Measurements from ENCODE around the gene CST8. TPM values are rescaled to one million over a fixed set of nuclear protein-coding genes. Genes with fewer than 3 reads are reported as not detected.
A peak's percentile ranks its signal among the peaks of the same experiment; 100 is the strongest.

Gene CST8
- total RNA-seq, 4 donors from 2014 or later, result not detected

GRCh38 chr20:23533161-23533560, 42.2 kb downstream of the CST8 start:
- no peak for DNase-seq (ENCODE audit: low spot score in 2 of 2)
- no peaks in the 10 kb centered on the region for H3K27me3 ChIP-seq
- no peak overlapping the region for H3K27ac ChIP-seq
- TF ChIP-seq POLR2A (IDR thresholded peaks at IDR 0.05), result no peak
- no peak for TF ChIP-seq POLR2AphosphoS5 (IDR thresholded peaks at IDR 0.05)
- no peak overlapping the region for H3K4me3 ChIP-seq
- peaks cover 10% of the 10 kb centered on the region for H3K9me3 ChIP-seq
- H3K4me1 ChIP-seq, result no peaks in the 10 kb centered on the region
- no peaks in the 10 kb centered on the region for H3K36me3 ChIP-seq

- 62% methylated on average over 10 of the region's 20 CpGs for WGBS
- H3K36me3 ChIP-seq, result no peaks in the 10 kb centered on the region
- DNase-seq (ENCODE audit: low spot score in 2 of 2), result peak in 1 of 2 donors; percentile 72
- H3K4me1 ChIP-seq, result no peaks in the 10 kb centered on the region
- no peak overlapping the region for H3K4me3 ChIP-seq
- H3K27me3 ChIP-seq, result no peaks in the 10 kb centered on the region
- TF ChIP-seq CTCF (IDR thresholded peaks at IDR 0.05) (no peak), POLR2A (IDR thresholded peaks at IDR 0.05) (no peak), EP300 (IDR thresholded peaks at IDR 0.05) (no peak), POLR2AphosphoS5 (IDR thresholded peaks at IDR 0.05) (no peak)
- H3K9me3 ChIP-seq, result no peaks in the 10 kb centered on the region
- no peak overlapping the region for H3K27ac ChIP-seq
Observed at GRCh38 chr20:23534801-23535593, 44.1 kb downstream of the CST8 start.

DNA sequence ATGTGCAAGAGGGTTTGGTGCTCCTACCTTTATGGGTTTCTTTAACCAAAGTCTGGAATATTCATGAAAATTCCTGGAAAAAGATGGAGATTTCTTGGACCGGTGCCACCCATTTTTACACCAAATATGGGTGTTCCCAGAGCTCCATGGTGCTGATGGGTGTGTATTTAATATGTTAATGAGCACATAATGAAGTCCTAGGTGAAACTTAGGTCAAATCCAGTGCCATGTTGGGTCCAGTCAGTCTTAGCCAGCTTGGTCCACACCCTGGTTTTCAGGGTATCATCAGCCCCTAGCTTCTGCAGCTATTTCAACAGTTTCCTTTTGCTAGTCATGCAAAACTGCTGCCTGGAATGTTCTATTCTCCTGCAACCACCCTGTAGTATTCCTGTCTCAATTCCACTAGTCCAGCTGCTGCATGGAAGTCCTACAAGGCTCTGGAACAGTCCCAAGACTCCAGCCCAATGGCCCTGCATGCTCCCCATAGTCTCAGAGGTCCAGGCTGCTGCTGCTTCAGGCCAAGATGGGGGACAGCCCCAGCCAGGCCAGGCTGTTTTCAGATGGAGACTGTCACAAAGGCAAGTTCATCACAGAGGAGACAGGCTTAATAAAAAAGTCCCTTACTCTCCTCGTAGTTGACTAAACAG, 45.5 kb downstream of the CST8 start:
- TF ChIP-seq EP300 (IDR thresholded peaks at IDR 0.05) (no peak), POLR2AphosphoS5 (IDR thresholded peaks at IDR 0.05) (no peak), POLR2A (IDR thresholded peaks at IDR 0.05) (no peak), CTCF (IDR thresholded peaks at IDR 0.05) (no peak)
- DNase-seq (ENCODE audit: low spot score in 2 of 2), result no peak
- Histone ChIP-seq H3K27me3 (no peaks in the 10 kb centered on the region), H3K27ac (no peak overlapping the region), H3K4me3 (no peak overlapping the region), H3K4me1 (no peaks in the 10 kb centered on the region), H3K9me3 (no peaks in the 10 kb centered on the region), H3K36me3 (no peaks in the 10 kb centered on the region)
- WGBS, result 80% methylated on average over 2 of the region's 2 CpGs

DNA sequence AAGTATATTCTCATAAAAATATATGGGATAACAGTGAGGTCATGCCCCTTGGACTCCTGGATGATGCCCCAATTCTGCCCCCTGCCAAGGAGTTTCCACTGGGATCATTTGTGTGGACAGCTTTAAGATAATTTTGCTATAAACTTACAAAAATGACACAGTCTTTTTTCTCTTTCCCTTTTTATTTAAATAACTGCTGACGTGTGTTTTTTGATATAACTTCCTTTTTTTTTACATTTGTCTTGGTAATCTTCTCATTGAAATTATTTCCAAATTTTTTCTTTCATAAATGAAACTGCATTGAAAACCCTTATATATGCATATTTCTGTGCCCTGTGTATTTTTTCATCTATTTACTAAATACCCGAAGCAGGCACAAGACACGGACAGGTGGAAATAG, 46.1 kb downstream of the CST8 start:
- no peak overlapping the region for H3K27ac ChIP-seq
- no peaks in the 10 kb centered on the region for H3K27me3 ChIP-seq
- H3K4me3 ChIP-seq, result no peak overlapping the region

GRCh38 chr20:23540624-23541023, 49.7 kb downstream of the CST8 start:
- WGBS, result 70% methylated on average over 4 of the region's 4 CpGs
- H3K27me3 ChIP-seq, result no peaks in the 10 kb centered on the region

More for the DNA sequence above, 46.1 kb downstream of the CST8 start:
- DNase-seq (ENCODE audit: low spot score in 2 of 2), result no peak
- TF ChIP-seq EP300 (IDR thresholded peaks at IDR 0.05) (no peak), POLR2A (IDR thresholded peaks at IDR 0.05) (no peak), CTCF (IDR thresholded peaks at IDR 0.05) (no peak), POLR2AphosphoS5 (IDR thresholded peaks at IDR 0.05) (no peak)
- Histone ChIP-seq H3K4me1 (no peaks in the 10 kb centered on the region), H3K9me3 (no peaks in the 10 kb centered on the region), H3K36me3 (no peaks in the 10 kb centered on the region)
- WGBS, result 63% methylated on average over 3 of the region's 3 CpGs

More at GRCh38 chr20:23540624-23541023, 49.7 kb downstream of the CST8 start:
- H3K4me3 ChIP-seq, result no peak overlapping the region
- no peak for TF ChIP-seq EP300 (IDR thresholded peaks at IDR 0.05)
- TF ChIP-seq POLR2A (IDR thresholded peaks at IDR 0.05), result no peak
- TF ChIP-seq CTCF (IDR thresholded peaks at IDR 0.05), result no peak
- TF ChIP-seq POLR2AphosphoS5 (IDR thresholded peaks at IDR 0.05), result no peak
- no peaks in the 10 kb centered on the region for H3K4me1 ChIP-seq
- no peak overlapping the region for H3K27ac ChIP-seq
- H3K9me3 ChIP-seq, result no peaks in the 10 kb centered on the region
- no peak for DNase-seq (ENCODE audit: low spot score in 2 of 2)
- no peaks in the 10 kb centered on the region for H3K36me3 ChIP-seq
